ENCODE data around the gene PLA2G4C. TPM values are rescaled to one million over a fixed set of nuclear protein-coding genes. Genes with fewer than 3 reads are reported as not detected.

The PLA2G4C gene, protein sequence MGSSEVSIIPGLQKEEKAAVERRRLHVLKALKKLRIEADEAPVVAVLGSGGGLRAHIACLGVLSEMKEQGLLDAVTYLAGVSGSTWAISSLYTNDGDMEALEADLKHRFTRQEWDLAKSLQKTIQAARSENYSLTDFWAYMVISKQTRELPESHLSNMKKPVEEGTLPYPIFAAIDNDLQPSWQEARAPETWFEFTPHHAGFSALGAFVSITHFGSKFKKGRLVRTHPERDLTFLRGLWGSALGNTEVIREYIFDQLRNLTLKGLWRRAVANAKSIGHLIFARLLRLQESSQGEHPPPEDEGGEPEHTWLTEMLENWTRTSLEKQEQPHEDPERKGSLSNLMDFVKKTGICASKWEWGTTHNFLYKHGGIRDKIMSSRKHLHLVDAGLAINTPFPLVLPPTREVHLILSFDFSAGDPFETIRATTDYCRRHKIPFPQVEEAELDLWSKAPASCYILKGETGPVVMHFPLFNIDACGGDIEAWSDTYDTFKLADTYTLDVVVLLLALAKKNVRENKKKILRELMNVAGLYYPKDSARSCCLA
- total RNA-seq = 27.0 and 40.9 TPM in 2 replicates

DNA sequence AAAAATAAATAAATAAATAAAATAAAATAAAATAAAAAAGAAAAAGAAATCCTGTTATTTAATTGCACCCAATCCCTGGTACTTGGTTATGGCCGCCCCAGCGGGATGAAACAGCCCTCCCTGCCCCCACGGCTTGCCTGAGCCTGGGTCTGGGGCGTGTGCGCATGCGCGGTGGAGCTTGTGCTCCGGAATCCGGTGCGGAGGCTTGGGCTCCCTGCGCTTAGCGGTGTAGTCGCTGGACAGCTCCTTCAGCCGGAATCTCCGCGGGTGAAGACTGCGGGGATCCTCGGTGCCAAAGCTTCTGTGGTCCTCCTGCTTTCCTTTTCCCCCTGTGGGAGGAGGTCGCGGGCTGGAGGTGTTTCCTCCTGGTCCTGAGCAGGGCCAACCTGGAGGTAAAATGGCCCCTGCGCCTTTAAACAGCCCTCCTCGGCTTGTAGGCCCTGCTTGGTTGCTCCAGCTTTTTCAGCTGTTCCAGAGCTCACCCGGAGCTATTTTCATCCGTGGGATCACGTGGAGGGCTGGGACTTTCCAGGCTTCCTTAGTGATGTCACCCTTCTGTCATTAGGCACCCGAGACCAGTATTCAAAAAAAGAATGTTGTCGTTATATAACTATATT, at the start of gene PLA2G4C:
Gene PLA2G4C (minus strand): TSS at position 468 of the 617 bp plus-strand sequence. CDS start 4,288 bp downstream, outside the sequence.

DNA sequence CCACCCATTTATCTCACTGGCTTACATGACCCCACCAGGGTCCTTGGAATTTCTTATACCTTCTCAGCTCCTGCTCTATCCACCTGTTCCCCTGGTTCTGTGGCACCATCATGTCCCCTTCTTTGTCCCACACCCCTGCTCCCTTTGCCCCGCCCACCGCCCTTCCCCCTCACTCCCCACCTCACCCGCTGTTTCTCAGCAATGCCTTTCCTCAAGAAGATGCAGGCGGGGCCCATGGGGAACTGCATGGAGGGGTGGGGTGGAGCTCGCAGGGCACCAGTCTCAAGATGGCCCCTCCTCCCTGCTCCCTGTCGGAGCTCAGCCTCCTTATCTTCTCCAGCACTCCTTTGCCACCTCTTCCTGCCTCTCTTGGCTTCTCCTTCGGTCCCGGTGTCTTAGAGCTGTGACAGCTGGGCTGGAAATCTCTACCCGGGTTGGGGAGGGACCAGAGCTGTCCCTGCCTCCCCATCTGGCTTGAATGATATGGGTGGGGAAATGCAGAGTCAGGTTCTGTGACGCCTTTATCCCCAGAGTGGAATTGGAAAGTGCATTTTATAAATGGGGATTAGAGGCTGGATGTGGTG, 66.8 kb downstream of the PLA2G4C start, which contains the start of gene CABP5:
Gene CABP5 (minus strand): TSS at position 405 of the 584 bp plus-strand sequence. CDS start 157 bp downstream, at position 248.

Other genes with a start within 250 kb of the PLA2G4C start
- not detected in 2 replicates for gene SULT2A1, start 224.5 kb downstream of the PLA2G4C start, total RNA-seq
- gene BSPH1, start 118.6 kb downstream of the PLA2G4C start, total RNA-seq = not detected in 2 replicates
- gene ELSPBP1, start 116.2 kb downstream of the PLA2G4C start, total RNA-seq = not detected in 2 replicates
- gene CABP5, start 66.7 kb downstream of the PLA2G4C start, total RNA-seq = not detected in 2 replicates
- gene LIG1, start 59.5 kb upstream of the PLA2G4C start, total RNA-seq = 22.6 and 51.4 TPM in 2 replicates
- 2.9 TPM in 2 replicates for gene ZSWIM9, start 59.9 kb upstream of the PLA2G4C start, total RNA-seq
- 106 and 112 TPM in 2 replicates for gene CARD8, start 145.1 kb upstream of the PLA2G4C start, total RNA-seq
- gene ZNF114, start 159.3 kb upstream of the PLA2G4C start, total RNA-seq = 0.28 and 1.7 TPM in 2 replicates
- gene EMP3, start 214.7 kb upstream of the PLA2G4C start, total RNA-seq = 84.4 and 92.3 TPM in 2 replicates